GM06990 (cell line): ENCODE measurements around the gene SRR.

Experiments used
- DNase-seq: peaks from one replicate; pipeline ENCODE4 v3.0.0-alpha.2; 2011; ENCODE audit not compliant: insufficient read length; ENCODE audit errors: extremely low read depth
- H3K27me3 ChIP-seq: replicated peaks from 2 replicates; pipeline ENCODE4 v1.6.0; 2011; ENCODE audit warnings: low read length; ENCODE audit not compliant: control insufficient read depth, insufficient read depth
- H3K36me3 ChIP-seq: 2 replicates; pipeline ENCODE4 v1.5.1; 2011; ENCODE audit warnings: low read length; ENCODE audit not compliant: control insufficient read depth, insufficient read depth
- H3K4me3 ChIP-seq: replicated peaks from 2 replicates; pipeline ENCODE4 v1.5.1; 2011; ENCODE audit warnings: low read depth, mild to moderate bottlenecking, control low read depth, low read length
- TF ChIP-seq, protein P1 (sequence below): IDR thresholded peaks from 2 replicates; pipeline ENCODE4 v1.5.1; 2011; ENCODE audit warnings: low read length, control low read depth, mild to moderate bottlenecking, inconsistent platforms; ENCODE audit not compliant: insufficient read depth, poor library complexity, severe bottlenecking

The SRR gene

GRCh38 chr17:2335726-2336214 lies 32.0 kb downstream of the SRR start:
- peaks cover 14% of the 10 kb centered on the region for H3K36me3 ChIP-seq
- DNase-seq: no peak
- TF ChIP-seq, protein P1, sequence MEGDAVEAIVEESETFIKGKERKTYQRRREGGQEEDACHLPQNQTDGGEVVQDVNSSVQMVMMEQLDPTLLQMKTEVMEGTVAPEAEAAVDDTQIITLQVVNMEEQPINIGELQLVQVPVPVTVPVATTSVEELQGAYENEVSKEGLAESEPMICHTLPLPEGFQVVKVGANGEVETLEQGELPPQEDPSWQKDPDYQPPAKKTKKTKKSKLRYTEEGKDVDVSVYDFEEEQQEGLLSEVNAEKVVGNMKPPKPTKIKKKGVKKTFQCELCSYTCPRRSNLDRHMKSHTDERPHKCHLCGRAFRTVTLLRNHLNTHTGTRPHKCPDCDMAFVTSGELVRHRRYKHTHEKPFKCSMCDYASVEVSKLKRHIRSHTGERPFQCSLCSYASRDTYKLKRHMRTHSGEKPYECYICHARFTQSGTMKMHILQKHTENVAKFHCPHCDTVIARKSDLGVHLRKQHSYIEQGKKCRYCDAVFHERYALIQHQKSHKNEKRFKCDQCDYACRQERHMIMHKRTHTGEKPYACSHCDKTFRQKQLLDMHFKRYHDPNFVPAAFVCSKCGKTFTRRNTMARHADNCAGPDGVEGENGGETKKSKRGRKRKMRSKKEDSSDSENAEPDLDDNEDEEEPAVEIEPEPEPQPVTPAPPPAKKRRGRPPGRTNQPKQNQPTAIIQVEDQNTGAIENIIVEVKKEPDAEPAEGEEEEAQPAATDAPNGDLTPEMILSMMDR: no peak

DNA sequence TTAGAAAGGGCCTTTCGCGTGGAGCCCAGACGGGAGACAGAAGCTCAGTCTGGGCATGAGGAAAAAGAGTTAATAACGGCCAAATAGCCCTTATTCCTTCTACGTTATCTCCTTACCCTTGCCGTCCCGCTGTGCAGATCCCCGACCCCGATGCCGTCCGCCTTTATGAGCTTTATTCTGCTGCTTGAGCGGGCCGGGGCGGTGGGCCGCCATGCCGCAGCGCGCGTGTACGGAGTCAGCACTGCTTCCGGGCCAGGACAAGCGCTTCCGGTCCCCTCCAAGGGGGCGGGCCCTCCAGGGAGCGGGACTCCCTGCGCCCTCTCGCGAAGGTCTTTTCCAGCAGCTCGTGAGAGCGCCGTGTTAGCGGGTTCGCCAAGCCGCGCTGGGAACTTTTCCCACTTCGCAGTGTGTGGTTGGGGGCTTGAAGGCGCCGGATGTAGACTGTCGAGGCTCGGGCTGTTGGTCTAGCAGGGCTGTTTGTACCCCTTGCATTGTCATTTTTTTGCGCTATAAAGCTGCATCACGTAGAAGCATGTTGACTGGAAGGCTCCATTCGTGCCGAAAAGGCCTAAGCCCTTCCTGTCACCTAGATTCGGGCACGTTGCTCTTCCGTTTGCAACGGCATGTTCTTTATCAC lies 32.6 kb downstream of the SRR start, which contains the start of gene TSR1:
TSR1 (minus strand) TSS at position 243 of the 637 bp plus-strand sequence; CDS start at position 213, 30 bp downstream.
- DNase-seq: peak; percentile 91
- no peaks in the 10 kb centered on the region for H3K27me3 ChIP-seq
- TF ChIP-seq, protein P1: peak; percentile 51

More at GRCh38 chr17:2335726-2336214, 32.0 kb downstream of the SRR start:
- H3K27me3 ChIP-seq: no peaks in the 10 kb centered on the region
- peak overlapping the region; percentile 73 for H3K4me3 ChIP-seq

DNA sequence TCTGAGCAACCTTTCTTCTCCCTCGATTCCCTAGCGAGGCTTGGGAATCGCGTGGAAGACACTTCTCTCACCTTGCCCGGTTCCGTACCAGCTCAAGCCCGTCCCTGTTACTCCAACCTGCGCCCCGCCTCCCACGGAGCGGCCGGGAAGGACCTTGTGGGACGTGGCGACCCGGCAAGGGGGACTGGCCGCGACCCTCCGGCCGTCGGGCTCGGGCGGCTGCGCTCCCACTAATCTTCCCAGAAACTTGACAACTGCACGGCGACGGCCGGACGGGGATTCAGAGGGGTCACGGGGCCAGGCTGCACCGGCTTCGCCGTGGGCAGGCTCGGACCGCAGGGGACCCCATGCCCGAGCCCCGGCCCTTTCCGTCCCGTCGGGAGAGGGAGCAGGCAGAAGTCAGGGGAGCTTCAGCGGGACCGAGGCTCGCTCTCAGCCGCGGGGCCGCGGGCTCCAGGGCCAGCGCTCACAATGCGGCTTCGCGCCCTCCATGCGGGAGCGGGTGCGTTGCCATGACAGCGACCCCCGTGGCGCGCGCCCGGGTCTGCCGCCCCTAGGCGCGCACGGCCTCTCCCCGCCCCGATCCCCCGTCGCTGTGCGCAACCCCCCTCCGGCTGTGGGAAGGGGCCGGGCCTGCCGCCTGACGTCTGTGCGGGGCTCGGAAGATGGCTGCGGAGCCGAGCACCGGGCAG lies 33.2 kb downstream of the SRR start, which contains the start of gene SGSM2:
SGSM2 (plus strand) TSS at position 650 of the 692 bp plus-strand sequence. CDS start 188 bp downstream, outside the sequence.
- TF ChIP-seq, protein P1: no peak
- peak; percentile 71 for DNase-seq
- Histone ChIP-seq H3K27me3 (no peaks in the 10 kb centered on the region), H3K36me3 (peaks cover 7% of the 10 kb centered on the region), H3K4me3 (peak within 1 kb of the TSS; percentile 73)

More for the DNA sequence above, 32.6 kb downstream of the SRR start, which contains the start of gene TSR1:
- Histone ChIP-seq H3K36me3 (peaks cover 10% of the 10 kb centered on the region), H3K4me3 (peak within 1 kb of the TSS; percentile 73)

GRCh38 chr17:2337544-2338314 lies 34.0 kb downstream of the SRR start:
- Histone ChIP-seq H3K27me3 (no peaks in the 10 kb centered on the region), H3K36me3 (peaks cover 6% of the 10 kb centered on the region), H3K4me3 (peak overlapping the region; percentile 73)
- TF ChIP-seq, protein P1: no peak
- peak; percentile 76 for DNase-seq

GRCh38 chr17:2338315-2338657 lies 34.5 kb downstream of the SRR start:
- no peaks in the 10 kb centered on the region for H3K27me3 ChIP-seq
- peak overlapping the region; percentile 73 for H3K4me3 ChIP-seq
- TF ChIP-seq, protein P1: no peak
- DNase-seq: no peak
- H3K36me3 ChIP-seq: peaks cover 6% of the 10 kb centered on the region
